GM19468 (cell line): Measurements from ENCODE around the gene SLC35A1.
A peak's percentile ranks its signal among the peaks of the same experiment; 100 is the strongest.
"Not testable (repeated sequence)": the region's sequence is repeated elsewhere in the genome, so short reads cannot be mapped to it uniquely, and the experiment has no call there.

ENCODE experiments used
- ATAC-seq: cut with Tn5 transposase; IDR thresholded peaks from one replicate; pipeline ENCODE4 v1.9.1; 2021; ENCODE audit warnings: mild to moderate bottlenecking, moderate library complexity, moderate number of reproducible peaks; ENCODE audit not compliant: unreplicated experiment; ENCODE audit errors: extremely low read depth

SLC35A1 gene

DNA sequence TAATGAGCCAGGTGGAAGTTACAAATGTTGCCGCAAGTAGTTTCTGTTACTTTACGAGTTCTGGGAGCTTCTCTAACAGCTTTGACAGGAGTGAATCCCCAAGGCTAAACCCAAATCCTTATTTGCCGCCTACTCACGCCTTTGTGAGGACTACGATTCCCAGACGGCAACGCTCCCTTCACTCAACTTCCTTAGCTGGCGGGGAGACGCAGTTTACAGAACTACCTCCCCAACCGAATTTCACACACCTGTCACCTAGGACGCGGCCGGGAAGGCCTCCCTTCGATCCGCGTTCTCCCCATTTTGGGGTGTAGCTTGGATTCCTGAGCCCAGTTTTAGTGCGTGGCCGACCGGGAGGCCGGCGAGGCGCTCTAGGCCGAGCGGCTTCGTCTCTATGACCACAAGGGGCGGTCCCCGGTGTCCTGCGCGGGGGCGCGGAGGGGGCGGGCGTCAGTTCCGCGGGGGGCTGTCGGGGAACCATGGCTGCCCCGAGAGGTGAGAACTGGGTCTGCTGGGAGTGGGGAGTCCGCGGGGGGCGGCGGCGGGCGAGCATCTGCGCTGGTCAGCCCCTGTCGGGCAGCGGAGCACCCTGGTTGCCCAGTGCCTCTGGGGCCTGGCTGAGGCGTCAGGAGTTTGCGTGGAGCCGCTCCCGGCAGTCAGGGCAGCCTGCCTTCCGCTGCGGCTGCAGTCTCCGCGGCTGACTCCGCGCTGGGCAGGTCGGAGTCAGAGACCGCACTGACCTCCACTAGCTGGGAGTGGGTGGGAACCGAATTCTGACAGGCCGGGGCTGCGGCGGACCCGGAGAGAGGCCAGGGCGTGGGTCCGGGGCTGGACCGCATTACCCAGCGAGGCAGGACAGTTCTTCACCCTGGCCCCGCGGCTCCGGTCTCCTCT is at the start of gene SLC35A1:
Gene SLC35A1 (plus strand): TSS at position 450 of the 894 bp plus-strand sequence. CDS start 30 bp downstream, at position 480.
- ATAC-seq, result peak; percentile 96

- no peak for ATAC-seq
Measured at GRCh38 chr6:87426789-87427188, 46.0 kb upstream of the SLC35A1 start.

DNA sequence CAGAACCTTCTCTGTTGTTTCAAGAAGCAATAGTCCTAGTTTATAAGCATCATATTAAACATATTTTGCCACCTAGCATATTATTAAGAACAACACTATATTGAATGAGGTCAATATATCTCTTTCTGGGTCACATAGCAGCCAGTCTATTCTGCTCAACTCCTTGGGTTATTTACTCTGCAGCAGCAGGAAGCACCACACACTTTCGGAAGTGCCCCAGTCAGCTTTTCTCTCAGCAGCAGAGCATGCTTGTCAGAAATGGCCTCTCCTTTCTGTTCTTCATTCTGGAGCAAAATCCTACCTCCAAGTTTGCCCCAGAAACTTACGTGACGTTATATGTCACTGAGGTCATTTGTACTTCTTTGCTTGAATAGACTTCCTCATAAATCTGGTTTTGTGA is 42.3 kb upstream of the SLC35A1 start:
- no peak for ATAC-seq

GRCh38 chr6:87431263-87431662 is 41.5 kb upstream of the SLC35A1 start:
- ATAC-seq, result no peak

DNA sequence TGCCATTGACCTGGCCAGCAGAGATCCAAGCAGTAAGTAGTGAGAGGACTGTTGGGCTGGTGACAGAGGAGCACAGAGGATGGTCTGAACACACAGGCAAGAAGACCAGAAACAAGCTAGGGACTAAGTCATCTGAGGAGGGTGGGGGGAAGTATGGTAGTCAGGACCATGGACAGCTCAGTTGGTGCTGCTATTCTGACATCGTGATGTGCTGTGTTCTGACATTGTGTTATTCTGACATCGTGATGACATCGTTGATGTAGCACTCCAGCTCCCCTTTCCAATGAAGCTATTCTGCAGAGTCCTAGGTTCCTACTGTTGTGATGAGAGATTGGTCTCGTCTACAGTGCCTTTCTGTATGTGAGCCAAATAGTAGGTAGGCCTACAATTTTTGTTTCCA is 36.3 kb upstream of the SLC35A1 start:
- ATAC-seq, result no peak

DNA sequence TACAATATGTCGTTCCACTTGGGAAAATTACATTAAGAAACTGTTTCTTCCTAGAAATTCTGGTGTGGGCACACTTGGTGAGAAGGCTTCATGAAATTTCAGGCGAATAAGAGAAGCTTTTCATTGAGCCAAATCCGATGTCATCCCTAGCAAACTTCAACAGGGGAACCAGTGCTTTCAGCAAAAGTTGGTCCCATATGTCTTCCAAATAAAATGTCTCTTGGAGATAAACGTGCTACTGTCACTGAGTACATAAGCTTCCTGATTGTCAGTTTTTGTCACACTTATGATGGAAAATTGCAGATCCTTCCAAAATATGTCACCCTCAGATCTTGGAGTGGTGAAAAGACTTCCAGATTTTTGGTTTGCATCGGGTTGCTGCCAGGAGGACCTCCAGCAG is 31.1 kb upstream of the SLC35A1 start:
- ATAC-seq, result no peak

GRCh38 chr6:87444362-87444761 is 28.4 kb upstream of the SLC35A1 start:
- no peak for ATAC-seq

DNA sequence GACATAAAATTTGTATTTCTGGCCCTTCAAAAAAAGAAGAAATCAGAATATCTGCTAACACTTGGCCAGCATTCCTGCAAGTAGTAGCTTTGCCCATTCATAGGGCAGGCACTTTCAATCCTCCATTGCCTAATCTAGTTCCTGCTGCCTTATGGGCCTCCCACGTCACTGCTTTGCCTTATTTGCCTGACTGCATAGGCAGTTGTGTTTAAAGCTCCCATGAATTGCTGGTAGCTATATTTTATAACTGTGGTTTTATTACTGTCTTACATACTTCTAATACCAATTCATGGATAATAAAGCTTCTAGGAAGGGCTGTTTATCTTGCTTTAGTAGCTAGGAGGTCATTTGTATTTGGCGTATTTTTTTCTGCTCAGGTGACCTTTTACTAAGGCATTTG is 7.7 kb upstream of the SLC35A1 start:
- no peak for ATAC-seq

- ATAC-seq, result peak; percentile 43
Measured at GRCh38 chr6:87473419-87473903, 687 bp downstream of the SLC35A1 start.

GRCh38 chr6:87481931-87482330 is 9.2 kb downstream of the SLC35A1 start:
- no peak for ATAC-seq

DNA sequence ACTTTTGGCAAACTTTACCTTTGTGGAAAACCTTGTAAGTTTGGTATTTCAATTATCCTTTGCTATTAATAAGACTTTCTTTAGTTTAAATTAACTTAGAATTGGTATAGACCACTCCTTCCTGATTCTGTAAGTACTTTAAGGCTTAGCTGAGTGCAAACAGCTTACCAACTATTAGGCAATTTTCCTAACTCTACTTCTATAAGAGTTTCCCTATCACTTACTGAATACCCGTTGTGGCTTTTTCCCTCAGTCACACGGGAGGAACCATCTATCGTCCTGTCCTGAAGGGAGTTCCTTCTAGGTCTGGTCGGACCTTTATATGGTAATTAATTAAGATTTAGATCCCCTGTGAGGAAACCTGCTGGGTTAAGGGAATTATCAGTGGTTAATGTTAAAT is 9.6 kb downstream of the SLC35A1 start:
- ATAC-seq, result no peak

- ATAC-seq, result no peak
Measured at GRCh38 chr6:87483929-87484328, 11.2 kb downstream of the SLC35A1 start.

GRCh38 chr6:87484491-87484890 is 11.7 kb downstream of the SLC35A1 start:
- no peak for ATAC-seq

DNA sequence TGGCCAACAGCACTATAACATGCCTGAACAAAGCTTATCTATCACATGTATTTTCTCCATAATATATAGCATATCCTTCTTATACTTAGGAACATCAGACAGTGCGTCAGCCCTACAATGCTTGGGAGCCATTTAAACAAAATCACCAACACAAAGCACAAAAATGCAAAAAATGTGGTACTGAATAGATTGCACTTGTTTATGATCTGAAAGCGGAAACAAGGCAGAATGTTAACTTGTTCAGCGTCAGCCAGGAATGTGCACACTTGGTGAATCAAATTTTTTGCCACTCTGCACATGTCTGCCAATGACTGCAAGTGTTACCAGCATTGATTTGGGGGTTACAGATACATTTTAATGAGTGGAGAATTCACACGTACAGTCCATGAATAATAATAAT is 14.8 kb downstream of the SLC35A1 start:
- no peak for ATAC-seq

- not testable (repeated sequence) for ATAC-seq
Measured at GRCh38 chr6:87489326-87489725, 16.6 kb downstream of the SLC35A1 start.

GRCh38 chr6:87494761-87495422 is 22.1 kb downstream of the SLC35A1 start:
- no peak for ATAC-seq

GRCh38 chr6:87498048-87498447 is 25.3 kb downstream of the SLC35A1 start:
- ATAC-seq, result no peak

DNA sequence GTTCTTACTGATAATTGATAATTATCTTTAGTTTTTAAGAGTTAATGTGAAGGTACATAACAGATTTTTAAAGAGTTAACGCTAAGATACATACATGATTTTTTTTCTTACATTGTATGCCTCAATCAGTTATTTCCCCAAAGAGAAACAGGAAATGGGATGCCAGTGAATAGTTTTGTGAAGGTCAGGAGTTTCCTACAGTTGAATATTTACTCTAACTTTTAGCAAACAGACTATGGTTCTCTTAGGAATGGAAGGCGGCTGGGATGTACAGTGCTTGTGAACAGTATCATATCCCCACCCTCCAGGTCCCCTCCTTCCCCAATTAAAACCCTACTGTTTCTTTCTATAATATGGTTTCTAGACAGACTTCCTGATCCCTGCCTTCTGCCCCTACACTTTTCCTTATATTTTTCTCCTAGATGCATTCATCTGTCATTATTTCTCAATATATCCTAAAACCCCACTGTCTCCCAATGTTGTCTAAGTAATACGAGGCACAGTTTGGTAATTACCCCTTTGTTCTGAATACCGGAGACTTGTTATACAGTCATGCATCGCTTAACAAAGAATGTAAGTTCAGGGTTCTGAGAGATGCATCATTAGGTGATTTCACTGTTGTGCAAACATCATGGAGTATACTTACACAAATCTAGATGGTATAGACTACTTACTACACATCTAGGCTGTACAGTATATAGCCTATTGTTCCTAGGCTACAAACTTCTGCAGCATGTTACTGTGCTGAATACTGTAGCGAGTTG is 29.2 kb downstream of the SLC35A1 start:
- ATAC-seq, result no peak

- no peak for ATAC-seq
Measured at GRCh38 chr6:87504441-87504840, 31.7 kb downstream of the SLC35A1 start.

- ATAC-seq, result no peak
Measured at GRCh38 chr6:87514831-87515230, 42.1 kb downstream of the SLC35A1 start.

DNA sequence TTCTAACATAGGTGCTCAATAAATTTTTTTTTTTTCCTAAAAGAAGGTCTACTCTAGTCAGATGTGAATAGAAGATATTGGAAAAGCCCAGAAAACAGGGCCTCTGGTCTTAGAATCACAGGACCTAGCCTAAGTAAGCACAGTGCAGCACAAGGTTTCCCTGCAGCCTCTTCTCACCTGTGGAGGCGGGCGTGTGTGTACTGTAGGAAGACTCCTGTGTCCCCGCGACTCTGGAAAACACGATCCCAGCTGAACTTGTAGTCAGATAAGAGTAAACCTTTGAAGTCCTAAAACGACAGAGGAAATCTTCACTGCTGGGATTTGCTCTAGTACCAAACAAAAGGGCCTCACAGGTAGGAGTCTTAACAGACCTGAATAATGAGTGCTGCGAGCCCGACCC is 45.7 kb downstream of the SLC35A1 start:
- ATAC-seq, result no peak
